Measurements from ENCODE around the gene PANK1.
A peak's percentile ranks its signal among the peaks of the same experiment; 100 is the strongest.
"Not testable (repeated sequence)": the region's sequence is repeated elsewhere in the genome, so short reads cannot be mapped to it uniquely, and the experiment has no call there.

The PANK1 gene

GRCh38 chr10:89651916-89652573 lies 7.0 kb upstream of the PANK1 start:
- no peak for DNase-seq

GRCh38 chr10:89651205-89651915 lies 6.3 kb upstream of the PANK1 start:
- no peak for DNase-seq

- DNase-seq = no peak
Measured at GRCh38 chr10:89649051-89649450, 4.0 kb upstream of the PANK1 start.

GRCh38 chr10:89648074-89648473 lies 3.0 kb upstream of the PANK1 start:
- no peak for DNase-seq

- peak; percentile 32 for DNase-seq
Measured at GRCh38 chr10:89646889-89647657, 2.0 kb upstream of the PANK1 start.

- DNase-seq = no peak
Measured at GRCh38 chr10:89645742-89646172, 715 bp upstream of the PANK1 start.

- DNase-seq = no peak
Measured at GRCh38 chr10:89644691-89644966, 413 bp downstream of the PANK1 start.

GRCh38 chr10:89643812-89644690 lies 991 bp downstream of the PANK1 start:
- peak; percentile 94 for DNase-seq

GRCh38 chr10:89643431-89643811 lies 1.6 kb downstream of the PANK1 start:
- DNase-seq = no peak

- no peak for DNase-seq
Measured at GRCh38 chr10:89642193-89642592, 2.8 kb downstream of the PANK1 start.

- DNase-seq = no peak
Measured at GRCh38 chr10:89640241-89640640, 4.8 kb downstream of the PANK1 start.

GRCh38 chr10:89639326-89639725 lies 5.7 kb downstream of the PANK1 start:
- no peak for DNase-seq

GRCh38 chr10:89637113-89637512 lies 7.9 kb downstream of the PANK1 start:
- DNase-seq = no peak

GRCh38 chr10:89634637-89635036 lies 10.4 kb downstream of the PANK1 start:
- DNase-seq = no peak

GRCh38 chr10:89633484-89633883 lies 11.6 kb downstream of the PANK1 start:
- DNase-seq = peak; percentile 12

GRCh38 chr10:89632824-89633223 lies 12.2 kb downstream of the PANK1 start:
- no peak for DNase-seq

- no peak for DNase-seq
Measured at GRCh38 chr10:89627830-89628229, 17.2 kb downstream of the PANK1 start.

- DNase-seq = peak; percentile 61
Measured at GRCh38 chr10:89625041-89625765, 19.8 kb downstream of the PANK1 start.

GRCh38 chr10:89624020-89624419 lies 21.0 kb downstream of the PANK1 start:
- no peak for DNase-seq

GRCh38 chr10:89622151-89622550 lies 22.9 kb downstream of the PANK1 start:
- no peak for DNase-seq

GRCh38 chr10:89621438-89621837 lies 23.6 kb downstream of the PANK1 start:
- no peak for DNase-seq

- DNase-seq = not testable (repeated sequence)
Measured at GRCh38 chr10:89620296-89620695, 24.7 kb downstream of the PANK1 start.
